Measurements from ENCODE around the gene MGLL.

The MGLL gene

DNA sequence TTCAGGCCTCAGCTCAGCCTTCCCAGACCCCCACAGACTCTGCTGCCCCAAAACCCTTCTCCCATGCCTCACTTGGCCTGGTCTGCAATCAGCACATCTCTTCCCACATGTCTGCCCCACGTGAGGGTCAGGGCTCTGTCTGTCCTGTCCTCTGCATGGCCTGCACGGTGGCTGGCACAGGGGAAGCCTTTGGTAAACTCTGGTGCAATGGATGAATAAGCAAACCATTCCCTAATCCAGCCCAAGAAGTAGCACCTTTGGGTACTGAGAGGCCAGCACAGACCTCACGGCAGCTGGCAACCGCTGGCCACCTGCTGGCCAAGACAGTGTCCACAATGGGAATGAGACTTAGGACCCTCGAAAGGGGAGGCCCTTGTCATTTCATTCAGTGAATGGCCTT, 121.9 kb downstream of the MGLL start:
- H3K4me1 ChIP-seq (ENCODE audit: insufficient read depth, low read length, severe bottlenecking) = peaks cover 22% of the 10 kb centered on the region
- peaks cover 4% of the 10 kb centered on the region; the same call in 1 of the 2 replicates for H3K9me3 ChIP-seq (ENCODE audit: low read length)
- no peaks in the 10 kb centered on the region for H3F3A ChIP-seq (ENCODE audit: insufficient read depth, low read length)

GRCh38 chr3:127699416-127700300, 122.7 kb downstream of the MGLL start:
- Histone ChIP-seq H3K4me2 (ENCODE audit: low read length) (no peak overlapping the region), H3K79me2 (ENCODE audit: insufficient read depth, low read length) (no peaks in the 10 kb centered on the region), H3K9me3 (ENCODE audit: low read length) (peaks cover 4% of the 10 kb centered on the region; the same call in 1 of the 2 replicates), H3K36me3 (ENCODE audit: insufficient read depth, low read length) (no peaks in the 10 kb centered on the region), H3K27ac (ENCODE audit: low read depth, low read length, poor library complexity, severe bottlenecking) (no peak overlapping the region), H3K4me1 (ENCODE audit: insufficient read depth, low read length, severe bottlenecking) (peaks cover 22% of the 10 kb centered on the region), H3F3A (ENCODE audit: insufficient read depth, low read length) (no peaks in the 10 kb centered on the region), H3K4me3 (ENCODE audit: low read depth, low read length, poor library complexity, severe bottlenecking) (no peak overlapping the region), H4K20me1 (ENCODE audit: insufficient read depth, low read length) (no peaks in the 10 kb centered on the region), H3K9me2 (ENCODE audit: low read depth, low read length) (no peaks in the 10 kb centered on the region), H2AFZ (ENCODE audit: low read length) (no peak overlapping the region), H3K9ac (ENCODE audit: low read length) (no peak overlapping the region), H3K27me3 (ENCODE audit: insufficient read depth, low read length) (no peaks in the 10 kb centered on the region)
- TF ChIP-seq EZH2 (IDR thresholded peaks at IDR 0.05; ENCODE audit: borderline replicate concordance, low read length) (no peak), CTCF (IDR thresholded peaks at IDR 0.05; ENCODE audit: low read length) (no peak)

More for the DNA sequence above, 121.9 kb downstream of the MGLL start:
- Histone ChIP-seq H3K36me3 (ENCODE audit: insufficient read depth, low read length) (no peaks in the 10 kb centered on the region), H3K9ac (ENCODE audit: low read length) (no peak overlapping the region), H3K27me3 (ENCODE audit: insufficient read depth, low read length) (no peaks in the 10 kb centered on the region), H3K4me2 (ENCODE audit: low read length) (no peak overlapping the region), H2AFZ (ENCODE audit: low read length) (no peak overlapping the region), H3K27ac (ENCODE audit: low read depth, low read length, poor library complexity, severe bottlenecking) (no peak overlapping the region), H3K4me3 (ENCODE audit: low read depth, low read length, poor library complexity, severe bottlenecking) (no peak overlapping the region), H4K20me1 (ENCODE audit: insufficient read depth, low read length) (no peaks in the 10 kb centered on the region), H3K79me2 (ENCODE audit: insufficient read depth, low read length) (no peaks in the 10 kb centered on the region), H3K9me2 (ENCODE audit: low read depth, low read length) (no peaks in the 10 kb centered on the region)
- TF ChIP-seq EZH2 (IDR thresholded peaks at IDR 0.05; ENCODE audit: borderline replicate concordance, low read length) (no peak), CTCF (IDR thresholded peaks at IDR 0.05; ENCODE audit: low read length) (no peak)

GRCh38 chr3:127698691-127699415, 123.5 kb downstream of the MGLL start:
- no peak overlapping the region for H3K9ac ChIP-seq (ENCODE audit: low read length)
- TF ChIP-seq CTCF (IDR thresholded peaks at IDR 0.05; ENCODE audit: low read length) = no peak
- no peak for TF ChIP-seq EZH2 (IDR thresholded peaks at IDR 0.05; ENCODE audit: borderline replicate concordance, low read length)
- H3K36me3 ChIP-seq (ENCODE audit: insufficient read depth, low read length) = no peaks in the 10 kb centered on the region
- H3K27ac ChIP-seq (ENCODE audit: low read depth, low read length, poor library complexity, severe bottlenecking) = no peak overlapping the region
- H3K4me1 ChIP-seq (ENCODE audit: insufficient read depth, low read length, severe bottlenecking) = peaks cover 22% of the 10 kb centered on the region
- no peaks in the 10 kb centered on the region for H3F3A ChIP-seq (ENCODE audit: insufficient read depth, low read length)
- no peaks in the 10 kb centered on the region for H3K9me2 ChIP-seq (ENCODE audit: low read depth, low read length)
- H3K4me2 ChIP-seq (ENCODE audit: low read length) = no peak overlapping the region
- H3K9me3 ChIP-seq (ENCODE audit: low read length) = peaks cover 4% of the 10 kb centered on the region; the same call in 1 of the 2 replicates
- H3K4me3 ChIP-seq (ENCODE audit: low read depth, low read length, poor library complexity, severe bottlenecking) = no peak overlapping the region
- no peak overlapping the region for H2AFZ ChIP-seq (ENCODE audit: low read length)
- no peaks in the 10 kb centered on the region for H3K27me3 ChIP-seq (ENCODE audit: insufficient read depth, low read length)
- H4K20me1 ChIP-seq (ENCODE audit: insufficient read depth, low read length) = no peaks in the 10 kb centered on the region
- H3K79me2 ChIP-seq (ENCODE audit: insufficient read depth, low read length) = no peaks in the 10 kb centered on the region

Measured in OCI-LY1 (cell line).